ENCODE results near the gene BMI1. TPM values are rescaled to one million over a fixed set of nuclear protein-coding genes. Genes with fewer than 3 reads are reported as not detected.

The BMI1 gene
- total RNA-seq, 4 donors from 2014 or later, result 60.8 to 109 (median 67.8) TPM

GRCh38 chr10:22318772-22319171 lies 2.1 kb upstream of the BMI1 start:
- no peaks in the 10 kb centered on the region for H3K9me3 ChIP-seq
- DNase-seq (ENCODE audit: low spot score in 2 of 2), result no peak
- no peaks in the 10 kb centered on the region for H3K36me3 ChIP-seq
- H3K4me1 ChIP-seq, result peaks cover 0 to 56% (median 14%) of the 10 kb centered on the region in 4 donors
- TF ChIP-seq CTCF (IDR thresholded peaks at IDR 0.05), result no peak
- no peak for TF ChIP-seq POLR2A (IDR thresholded peaks at IDR 0.05)
- TF ChIP-seq EP300 (IDR thresholded peaks at IDR 0.05), result no peak
- no peak overlapping the region for H3K27ac ChIP-seq
- WGBS, 2 donors, result 96 to 97% methylated on average over 3 of the region's 3 CpGs
- H3K27me3 ChIP-seq, result no peaks in the 10 kb centered on the region
- no peak overlapping the region for H3K4me3 ChIP-seq

- TF ChIP-seq CTCF (IDR thresholded peaks at IDR 0.05) (no peak), POLR2A (IDR thresholded peaks at IDR 0.05) (no peak), EP300 (IDR thresholded peaks at IDR 0.05) (no peak)
- H3K4me3 ChIP-seq, result peak overlapping the region in 1 of 4 donors; percentile 99
- no peak for DNase-seq (ENCODE audit: low spot score in 2 of 2)
- peaks cover 0 to 64% (median 20%) of the 10 kb centered on the region in 4 donors for H3K4me1 ChIP-seq
- H3K36me3 ChIP-seq, result no peaks in the 10 kb centered on the region
- H3K27me3 ChIP-seq, result no peaks in the 10 kb centered on the region
- peak overlapping the region in 2 of 4 donors; percentile 88 to 99 for H3K27ac ChIP-seq
- H3K9me3 ChIP-seq, result no peaks in the 10 kb centered on the region
- 86 to 87% methylated on average over 10 of the region's 10 CpGs for WGBS, 2 donors
These were observed 1.3 kb upstream of the BMI1 start for GRCh38 chr10:22319547-22319979.

- peaks cover 0 to 65% (median 22%) of the 10 kb centered on the region in 4 donors for H3K4me1 ChIP-seq
- WGBS, 2 donors, result 11 to 16% methylated on average over 24 to 26 of the region's 30 CpGs
These were observed 830 bp upstream of the BMI1 start for GRCh38 chr10:22319980-22320558.

GRCh38 chr10:22321156-22321923 lies 441 bp downstream of the BMI1 start:
- Histone ChIP-seq H3K4me3 (peak overlapping the region; percentile 57 to 99 (median 96)), H3K27ac (peak overlapping the region; percentile 94 to 99 (median 97)), H3K36me3 (no peaks in the 10 kb centered on the region), H3K9me3 (no peaks in the 10 kb centered on the region), H3K27me3 (no peaks in the 10 kb centered on the region), H3K4me1 (peaks cover 0 to 69% (median 25%) of the 10 kb centered on the region in 4 donors)
- peak in 1 of 2 donors; percentile 42 for DNase-seq (ENCODE audit: low spot score in 2 of 2)
- TF ChIP-seq CTCF (IDR thresholded peaks at IDR 0.05) (no peak), POLR2A (IDR thresholded peaks at IDR 0.05) (peak in 1 of 2 donors; percentile 23), EP300 (IDR thresholded peaks at IDR 0.05) (peak in 1 of 2 donors; percentile 70)
- WGBS, 2 donors, result 1% methylated on average over 18 to 59 of the region's 114 CpGs

More at GRCh38 chr10:22319980-22320558, 830 bp upstream of the BMI1 start:
- peak in 2 of 5 experiments; percentile 16 for TF ChIP-seq CTCF (IDR thresholded peaks at IDR 0.05)
- TF ChIP-seq EP300 (IDR thresholded peaks at IDR 0.05), result no peak
- DNase-seq (ENCODE audit: low spot score in 2 of 2), result no peak
- Histone ChIP-seq H3K36me3 (no peaks in the 10 kb centered on the region), H3K27me3 (no peaks in the 10 kb centered on the region), H3K4me3 (peak overlapping the region; percentile 8 to 99 (median 67)), H3K9me3 (no peaks in the 10 kb centered on the region), H3K27ac (peak overlapping the region; percentile 70 to 99 (median 83))
